NCI-H1105 treated with DMSO at 0.1 percent for 48 hours (cell line): ENCODE results near the gene COX10.
"Not testable (repeated sequence)": the region's sequence is repeated elsewhere in the genome, so short reads cannot be mapped to it uniquely, and the experiment has no call there.

Source experiments
- DNase-seq: peaks from one replicate; lab custom pipeline; 2025; lab: John Stamatoyannopoulos, UW

The COX10 gene

GRCh38 chr17:14123619-14124278 is 54.4 kb downstream of the COX10 start:
- DNase-seq, result no peak

DNA sequence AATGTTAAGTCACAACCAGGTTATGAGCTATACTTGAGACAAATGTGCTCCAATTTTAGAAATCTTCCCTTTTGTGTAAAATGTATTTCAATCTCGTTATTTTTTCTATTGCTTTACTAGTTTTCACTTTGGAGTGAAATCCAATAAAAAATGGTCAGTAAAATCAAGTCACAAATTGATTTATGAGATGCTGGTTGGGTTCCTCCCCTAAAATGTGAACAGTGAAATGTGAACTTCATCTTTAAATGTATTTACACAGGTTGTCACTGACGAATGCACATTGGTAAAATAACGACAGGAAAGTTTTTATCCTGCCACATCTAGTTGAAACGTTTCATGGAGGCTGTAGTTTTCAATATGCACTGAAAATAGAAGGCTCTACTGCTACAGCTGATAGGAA is 55.5 kb downstream of the COX10 start:
- no peak for DNase-seq

DNA sequence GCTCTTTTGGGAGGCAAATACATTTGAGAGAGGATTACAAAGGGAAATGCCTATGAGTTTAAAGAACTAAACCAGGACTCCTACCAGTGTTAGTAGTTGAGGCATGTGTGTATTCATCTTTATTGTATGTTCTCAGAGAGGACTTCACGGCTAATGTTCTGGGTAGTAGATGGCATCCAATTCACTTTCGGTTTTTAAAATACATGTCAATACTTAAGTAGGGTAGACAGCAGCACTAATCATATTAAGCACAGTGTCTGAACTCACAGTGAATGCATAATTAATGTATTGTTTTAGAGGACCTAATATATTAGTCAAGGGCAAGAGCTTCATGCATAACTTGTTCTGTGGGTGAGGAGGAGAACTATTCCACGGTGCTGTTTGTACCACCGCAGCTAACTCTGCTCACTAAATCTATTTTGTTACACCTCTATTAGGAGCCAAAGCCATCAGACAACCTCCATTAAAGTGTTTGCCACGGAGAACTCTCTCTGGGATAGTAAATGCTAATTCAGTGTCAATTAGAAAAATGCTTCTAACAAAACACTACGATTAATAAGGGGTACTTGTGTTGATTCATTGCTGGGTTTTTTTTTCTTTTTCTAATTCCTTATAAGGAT is 56.3 kb downstream of the COX10 start:
- DNase-seq, result no peak

DNA sequence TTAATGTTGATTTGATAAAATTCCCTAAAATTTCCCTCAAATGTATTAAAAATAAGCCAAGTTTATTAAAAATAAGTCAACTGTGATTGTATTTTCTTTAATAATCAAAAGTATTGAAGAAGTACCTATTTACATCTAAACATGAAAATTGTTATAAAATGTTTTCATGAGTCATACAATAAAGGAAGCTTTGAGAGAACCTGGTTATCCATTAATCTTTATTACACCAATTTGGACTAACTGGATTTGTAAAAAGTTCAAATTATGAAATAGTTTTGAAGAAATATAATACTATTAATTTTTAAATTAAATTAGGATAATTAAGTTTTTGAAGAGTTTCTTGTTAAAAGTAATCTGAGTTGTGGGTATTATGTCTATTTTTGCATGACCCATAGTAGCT is 63.8 kb downstream of the COX10 start:
- DNase-seq, result no peak

GRCh38 chr17:14134456-14134855 is 65.2 kb downstream of the COX10 start:
- no peak for DNase-seq

GRCh38 chr17:14135906-14136590 is 66.7 kb downstream of the COX10 start:
- DNase-seq, result no peak

GRCh38 chr17:14138649-14139048 is 69.3 kb downstream of the COX10 start:
- DNase-seq, result no peak

- DNase-seq, result peak; percentile 96
Measured at GRCh38 chr17:14143688-14144087, 74.4 kb downstream of the COX10 start.

DNA sequence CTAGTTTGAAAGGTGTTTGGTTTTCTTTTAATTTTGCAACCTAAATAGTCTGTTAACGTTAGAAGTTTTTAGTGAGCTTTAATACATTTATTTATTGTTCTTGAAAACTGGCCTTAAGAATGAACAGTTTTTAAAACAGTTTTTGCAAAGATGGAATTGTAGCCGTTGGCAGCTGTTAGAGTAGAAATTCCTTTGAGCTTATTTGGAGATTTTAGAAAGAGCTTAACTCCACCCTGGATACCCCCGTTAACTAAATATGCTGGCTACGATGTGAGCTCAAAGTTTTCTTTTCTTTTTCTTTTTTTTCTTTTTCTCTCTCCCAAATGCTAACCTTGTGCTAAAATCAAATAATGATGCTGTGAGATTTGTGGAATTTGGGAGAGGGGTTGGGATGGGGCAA is 75.2 kb downstream of the COX10 start:
- no peak for DNase-seq

DNA sequence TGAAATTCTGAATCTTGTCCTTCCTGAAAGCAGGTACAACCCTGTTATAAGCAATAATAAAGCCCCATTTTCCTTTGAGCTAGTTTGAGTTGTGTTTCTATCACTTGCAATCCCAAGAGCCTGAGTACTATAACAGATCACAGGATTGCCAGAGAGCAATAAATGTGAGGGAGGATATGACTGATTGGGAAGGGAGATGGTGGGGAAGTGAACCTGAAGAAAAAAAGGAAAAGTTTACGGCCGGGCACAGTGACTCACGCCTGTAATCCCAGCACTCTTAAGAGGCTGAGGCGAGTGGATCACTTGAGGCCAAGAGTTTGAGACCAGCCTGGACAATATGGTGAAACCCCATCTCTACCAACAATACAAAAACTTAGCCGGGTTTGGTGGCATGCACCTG is 80.4 kb downstream of the COX10 start:
- no peak for DNase-seq

DNA sequence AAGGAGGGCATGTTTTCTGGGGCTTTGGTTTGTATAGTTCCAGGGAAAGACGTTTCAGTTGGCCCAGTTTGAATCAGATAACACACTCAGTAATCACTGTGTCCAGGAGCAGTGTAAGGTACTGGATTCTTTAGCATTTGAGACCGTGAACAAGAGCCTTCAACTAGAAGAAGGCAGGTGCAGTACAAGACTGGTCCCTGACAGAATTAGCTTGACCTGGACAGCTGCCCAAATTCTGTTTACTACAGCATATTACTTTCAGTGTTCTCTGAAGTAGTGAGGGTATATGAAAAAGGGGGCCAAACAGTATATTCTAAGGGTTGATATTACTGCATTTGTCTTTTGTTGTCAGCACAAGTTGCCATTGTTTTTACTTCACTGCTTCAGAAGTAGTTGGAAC is 81.3 kb downstream of the COX10 start:
- DNase-seq, result peak; percentile 95

DNA sequence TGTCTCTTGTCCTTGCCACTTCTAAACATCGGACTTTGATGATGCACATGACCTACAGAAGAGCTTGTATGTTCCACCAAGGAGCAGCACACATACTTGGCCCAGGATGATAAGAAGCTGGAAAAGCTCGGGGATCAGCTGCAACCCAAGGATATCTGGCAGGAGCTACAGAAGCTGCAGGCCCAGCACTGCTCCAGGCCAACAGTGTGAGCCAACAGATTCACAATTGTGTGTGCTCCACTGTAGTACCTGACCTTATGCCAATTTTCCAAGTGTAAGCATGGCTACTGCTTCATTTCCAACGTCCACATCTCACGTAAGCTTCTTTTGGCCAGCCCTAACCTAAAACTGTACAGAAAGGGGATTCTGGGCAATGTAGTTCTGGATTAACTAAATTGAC is 83.4 kb downstream of the COX10 start:
- DNase-seq, result no peak

GRCh38 chr17:14153374-14153773 is 84.1 kb downstream of the COX10 start:
- DNase-seq, result no peak

DNA sequence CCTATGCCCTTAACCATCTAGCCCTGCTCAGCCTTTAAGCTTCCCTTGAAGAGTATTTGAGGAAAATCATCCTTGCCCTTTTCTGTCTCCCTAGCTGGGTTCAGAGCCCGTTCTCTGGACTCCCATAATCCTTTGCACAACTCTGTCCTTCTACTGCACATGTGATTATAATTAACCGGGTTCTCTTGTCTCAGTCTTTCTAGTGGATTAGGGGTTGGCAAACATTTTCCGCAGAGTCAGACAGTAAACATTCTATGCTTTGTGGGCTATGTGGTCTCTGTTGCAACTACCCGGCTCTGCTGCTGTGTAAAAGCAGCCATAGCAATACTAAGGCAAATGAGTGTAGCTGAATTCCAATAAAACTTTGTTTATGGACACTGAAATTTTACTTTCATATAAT is 87.4 kb downstream of the COX10 start:
- no peak for DNase-seq

DNA sequence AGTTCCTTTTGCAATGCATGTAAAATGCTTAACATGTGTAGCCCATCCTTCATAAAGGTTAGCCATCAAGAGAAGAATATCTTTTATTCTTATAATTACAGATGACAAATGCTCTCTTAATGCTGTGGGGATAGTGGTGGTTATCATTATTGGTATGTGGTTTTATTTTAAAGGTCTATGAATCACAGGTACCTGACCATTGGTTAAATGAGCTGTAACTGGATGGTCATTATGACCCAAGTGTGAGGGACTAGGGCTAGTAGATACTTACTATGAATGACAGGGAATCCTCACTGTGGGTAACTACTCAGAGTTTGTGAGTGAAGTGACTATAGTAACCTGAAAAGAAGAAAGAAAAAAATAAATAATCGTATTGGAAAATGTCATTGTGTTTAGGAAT is 88.5 kb downstream of the COX10 start:
- no peak for DNase-seq

- no peak for DNase-seq
Measured at GRCh38 chr17:14158707-14159106, 89.4 kb downstream of the COX10 start.

DNA sequence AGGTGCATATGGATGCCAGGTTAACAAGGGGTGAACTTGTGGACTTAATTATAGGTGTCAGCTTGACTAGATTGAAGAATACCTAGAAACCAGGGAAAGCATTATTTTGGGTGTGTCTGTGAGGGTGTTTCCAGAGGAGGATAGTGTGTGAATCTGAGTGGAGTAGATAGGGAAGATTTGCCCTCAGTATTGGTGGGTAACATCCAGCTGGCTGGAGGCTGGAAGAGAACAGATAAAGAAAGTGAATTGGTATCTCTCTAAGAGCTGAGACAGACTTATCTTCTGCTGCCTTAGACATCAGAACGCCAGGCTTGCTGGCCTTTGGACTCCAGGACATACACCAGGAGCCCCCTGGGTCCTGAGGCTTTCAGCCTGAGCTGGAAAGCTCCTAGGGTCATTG is 92.1 kb downstream of the COX10 start:
- no peak for DNase-seq

GRCh38 chr17:14165616-14166015 is 96.3 kb downstream of the COX10 start:
- DNase-seq, result no peak

DNA sequence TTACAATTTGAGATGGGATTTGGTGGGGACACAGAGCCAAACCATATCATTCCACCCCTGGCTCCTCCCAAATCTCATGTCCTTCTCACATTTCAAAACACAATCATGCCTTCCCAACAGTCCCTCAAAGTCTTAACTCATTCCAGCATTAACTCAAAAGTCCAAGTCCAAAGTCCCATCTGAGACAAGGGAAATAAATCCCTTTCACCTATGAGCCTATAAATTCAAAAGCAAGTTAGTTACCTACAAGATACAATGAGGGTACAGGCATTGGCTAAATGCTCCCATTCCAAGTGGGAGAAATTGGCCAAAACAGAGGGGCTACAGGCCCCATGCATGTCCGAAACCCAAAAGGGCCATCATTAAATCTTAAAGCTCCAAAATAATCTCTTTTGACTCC is 98.5 kb downstream of the COX10 start:
- DNase-seq, result not testable (repeated sequence)

- no peak for DNase-seq
Measured at GRCh38 chr17:14168582-14168981, 99.3 kb downstream of the COX10 start.

DNA sequence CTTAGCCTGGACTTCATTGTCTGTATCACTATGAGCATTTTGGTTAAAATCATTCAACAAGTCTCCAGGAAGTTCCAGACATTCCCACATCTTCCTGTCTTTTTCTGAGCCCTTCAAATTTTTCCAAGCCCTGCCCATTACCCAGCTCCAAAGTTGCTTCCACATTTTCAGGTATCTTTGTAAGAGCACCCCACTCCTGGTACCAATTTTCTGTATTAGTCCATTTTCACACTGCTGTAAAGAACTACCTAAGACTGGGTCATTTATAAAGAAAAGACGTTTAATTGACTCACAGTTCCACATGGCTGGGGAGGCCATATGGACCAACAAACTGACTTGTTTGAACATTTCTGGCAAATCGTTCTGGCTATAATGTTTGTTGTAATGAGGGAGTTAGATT is 100.0 kb downstream of the COX10 start:
- DNase-seq, result no peak

- no peak for DNase-seq
Measured at GRCh38 chr17:14169901-14170300, 100.6 kb downstream of the COX10 start.

DNA sequence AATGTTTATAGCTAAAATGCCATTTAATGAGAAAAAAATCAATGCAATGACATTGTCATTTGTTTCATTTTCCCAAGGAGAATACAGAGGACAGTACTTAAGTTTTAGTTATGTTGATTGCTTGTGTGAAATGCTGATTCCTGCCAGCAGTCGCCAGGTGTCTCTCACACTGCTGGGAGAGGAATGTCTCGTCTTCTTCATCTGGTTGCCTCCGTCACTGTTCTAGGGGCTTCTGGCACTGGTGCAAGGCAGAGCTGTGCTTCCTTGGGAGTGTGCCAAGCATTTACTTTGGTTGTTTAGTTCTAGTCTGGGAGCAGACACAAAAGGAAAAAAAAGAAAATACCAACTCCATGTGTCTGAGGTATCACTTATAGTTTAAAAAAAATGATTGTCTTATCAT is 107.7 kb downstream of the COX10 start:
- DNase-seq, result peak; percentile 96

DNA sequence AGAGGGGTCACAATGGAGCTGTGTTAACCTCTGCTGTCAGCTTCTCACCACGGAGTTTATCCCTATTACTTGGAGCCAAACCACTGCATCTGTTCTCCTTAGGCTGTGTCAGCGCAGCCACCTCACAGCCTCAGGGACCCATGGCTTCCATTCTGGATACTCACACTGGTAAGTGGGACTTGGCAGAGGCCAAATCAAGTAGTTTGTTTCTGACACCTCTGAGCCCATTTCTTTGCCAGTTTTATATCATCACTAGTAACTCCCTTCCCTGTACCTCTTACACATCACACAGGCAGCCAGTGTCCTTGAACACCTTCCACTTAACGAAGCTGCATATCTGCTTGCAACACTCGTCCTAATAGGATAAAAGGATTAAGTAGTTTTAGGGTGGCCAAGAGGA is 108.5 kb downstream of the COX10 start:
- DNase-seq, result not testable (repeated sequence)
